Suprapubic skin (tissue), 4 donors: ENCODE results near the gene GRIA3. TPM values are rescaled to one million over a fixed set of nuclear protein-coding genes. Genes with fewer than 3 reads are reported as not detected.

Experiments used
- DNase-seq, 2 donors: peaks; one replicate each; pipeline ENCODE4 v3.0.0-alpha.2; 2019; ENCODE audit warnings: low spot score in 2 of 2
- H3K27ac ChIP-seq: fragments of 200-600 bp; sonication (generic); one replicate; pipeline ENCODE4 v1.5.1; 2019
- H3K27me3 ChIP-seq: fragments of 200-600 bp; sonication (generic); one replicate; pipeline ENCODE4 v1.5.1; 2019
- H3K36me3 ChIP-seq: fragments of 200-600 bp; sonication (generic); one replicate; pipeline ENCODE4 v1.5.1; 2019
- H3K4me1 ChIP-seq: fragments of 200-600 bp; sonication (generic); one replicate; pipeline ENCODE4 v1.5.1; 2019
- H3K4me3 ChIP-seq: fragments of 200-600 bp; sonication (generic); one replicate; pipeline ENCODE4 v1.5.1; 2019; ENCODE audit warnings: mild to moderate bottlenecking
- H3K9me3 ChIP-seq: fragments of 200-600 bp; sonication (generic); one replicate; pipeline ENCODE4 v1.5.1; 2019
- EP300 ChIP-seq: sonication (generic); formaldehyde crosslinking; IDR thresholded peaks from one replicate; pipeline ENCODE4 v1.6.1; 2017; ENCODE audit warnings: antibody characterized with exemption
- POLR2A ChIP-seq, 2 donors: fragments of 450-650 bp; IDR thresholded peaks; one replicate each; pipeline ENCODE4 v1.6.1; 2017; ENCODE audit warnings: antibody characterized with exemption in 2 of 2, mild to moderate bottlenecking in 2 of 2, moderate library complexity in 2 of 2
- POLR2AphosphoS5 ChIP-seq, 3 donors: sonication (generic); formaldehyde crosslinking; IDR thresholded peaks; one replicate each; pipeline ENCODE4 v1.6.1; 2017; ENCODE audit warnings: antibody characterized with exemption in 3 of 3
- WGBS: methylation state at CpG from one replicate; pipeline ENCODE4 v1.1.5; 2018; 5-methylcytosine and 5-hydroxymethylcytosine counted together
- total RNA-seq, 4 donors: library from RNA; depleted of rRNA; stranded (reverse); fragments of >200 nt; gene quantifications; one replicate each; pipeline ENCODE4 v1.1.0, GENCODE V29; 2016
- TF ChIP-seq, protein P1 (sequence below), 2 donors: fragments of 200-600 bp in 1 of 2; fragments of 450-650 bp in 1 of 2; sonication (generic) in 1 of 2; IDR thresholded peaks; one replicate each; pipeline ENCODE4 v1.5.1; 2016 to 2019; ENCODE audit warnings: antibody characterized with exemption in 2 of 2, mild to moderate bottlenecking in 1 of 2, moderate library complexity in 1 of 2

Gene GRIA3
- total RNA-seq, 4 donors from 2014 or later, result 0.19 to 0.38 (median 0.29) TPM; not detected in 1

GRCh38 chrX:123202523-123202922 lies 18.4 kb downstream of the GRIA3 start:
- WGBS, result 68% methylated on average over 4 of the region's 4 CpGs
- Histone ChIP-seq H3K4me3 (no peak overlapping the region), H3K4me1 (no peaks in the 10 kb centered on the region), H3K27me3 (no peaks in the 10 kb centered on the region), H3K27ac (no peak overlapping the region), H3K9me3 (no peaks in the 10 kb centered on the region), H3K36me3 (no peaks in the 10 kb centered on the region)
- DNase-seq, result no peak
- no peak for TF ChIP-seq POLR2A (IDR thresholded peaks at IDR 0.05)
- TF ChIP-seq EP300, result no peak
- TF ChIP-seq, protein P1, sequence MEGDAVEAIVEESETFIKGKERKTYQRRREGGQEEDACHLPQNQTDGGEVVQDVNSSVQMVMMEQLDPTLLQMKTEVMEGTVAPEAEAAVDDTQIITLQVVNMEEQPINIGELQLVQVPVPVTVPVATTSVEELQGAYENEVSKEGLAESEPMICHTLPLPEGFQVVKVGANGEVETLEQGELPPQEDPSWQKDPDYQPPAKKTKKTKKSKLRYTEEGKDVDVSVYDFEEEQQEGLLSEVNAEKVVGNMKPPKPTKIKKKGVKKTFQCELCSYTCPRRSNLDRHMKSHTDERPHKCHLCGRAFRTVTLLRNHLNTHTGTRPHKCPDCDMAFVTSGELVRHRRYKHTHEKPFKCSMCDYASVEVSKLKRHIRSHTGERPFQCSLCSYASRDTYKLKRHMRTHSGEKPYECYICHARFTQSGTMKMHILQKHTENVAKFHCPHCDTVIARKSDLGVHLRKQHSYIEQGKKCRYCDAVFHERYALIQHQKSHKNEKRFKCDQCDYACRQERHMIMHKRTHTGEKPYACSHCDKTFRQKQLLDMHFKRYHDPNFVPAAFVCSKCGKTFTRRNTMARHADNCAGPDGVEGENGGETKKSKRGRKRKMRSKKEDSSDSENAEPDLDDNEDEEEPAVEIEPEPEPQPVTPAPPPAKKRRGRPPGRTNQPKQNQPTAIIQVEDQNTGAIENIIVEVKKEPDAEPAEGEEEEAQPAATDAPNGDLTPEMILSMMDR (IDR thresholded peaks at IDR 0.05), result no peak
- TF ChIP-seq POLR2AphosphoS5 (IDR thresholded peaks at IDR 0.05), result no peak

DNA sequence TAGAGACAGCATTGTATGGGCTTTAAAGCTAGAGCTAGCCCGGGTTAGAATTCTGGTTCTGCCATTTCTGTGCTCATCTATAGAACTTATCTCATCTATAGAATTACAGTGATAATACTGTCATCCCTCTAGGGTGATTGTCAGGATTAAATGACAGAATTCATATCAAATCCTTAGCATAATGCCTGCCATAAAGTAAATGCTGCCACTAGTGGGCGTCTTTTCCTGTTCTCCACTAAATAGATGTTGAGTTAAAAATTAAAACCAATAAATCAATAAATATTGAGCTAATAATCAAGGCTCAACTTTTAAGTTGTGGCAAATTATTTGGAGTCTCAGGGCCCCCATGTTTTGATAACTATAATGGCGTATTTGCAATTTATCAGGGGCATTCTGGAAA lies 19.7 kb downstream of the GRIA3 start:
- TF ChIP-seq POLR2AphosphoS5 (IDR thresholded peaks at IDR 0.05) (no peak), EP300 (no peak), POLR2A (IDR thresholded peaks at IDR 0.05) (no peak)
- TF ChIP-seq, protein P1 (IDR thresholded peaks at IDR 0.05), result no peak
- Histone ChIP-seq H3K4me3 (no peak overlapping the region), H3K9me3 (no peaks in the 10 kb centered on the region), H3K27me3 (no peaks in the 10 kb centered on the region), H3K36me3 (no peaks in the 10 kb centered on the region), H3K27ac (no peak overlapping the region), H3K4me1 (no peaks in the 10 kb centered on the region)
- no peak for DNase-seq
- 80% methylated on average over 3 of the region's 3 CpGs for WGBS

GRCh38 chrX:123206176-123206575 lies 22.1 kb downstream of the GRIA3 start:
- Histone ChIP-seq H3K9me3 (no peaks in the 10 kb centered on the region), H3K27me3 (no peaks in the 10 kb centered on the region), H3K4me3 (no peak overlapping the region), H3K4me1 (no peaks in the 10 kb centered on the region), H3K36me3 (no peaks in the 10 kb centered on the region), H3K27ac (no peak overlapping the region)
- WGBS, result 86% methylated on average over 9 of the region's 9 CpGs
- no peak for TF ChIP-seq EP300
- TF ChIP-seq POLR2A (IDR thresholded peaks at IDR 0.05), result no peak
- TF ChIP-seq, protein P1 (IDR thresholded peaks at IDR 0.05), result no peak
- no peak for TF ChIP-seq POLR2AphosphoS5 (IDR thresholded peaks at IDR 0.05)
- no peak for DNase-seq

DNA sequence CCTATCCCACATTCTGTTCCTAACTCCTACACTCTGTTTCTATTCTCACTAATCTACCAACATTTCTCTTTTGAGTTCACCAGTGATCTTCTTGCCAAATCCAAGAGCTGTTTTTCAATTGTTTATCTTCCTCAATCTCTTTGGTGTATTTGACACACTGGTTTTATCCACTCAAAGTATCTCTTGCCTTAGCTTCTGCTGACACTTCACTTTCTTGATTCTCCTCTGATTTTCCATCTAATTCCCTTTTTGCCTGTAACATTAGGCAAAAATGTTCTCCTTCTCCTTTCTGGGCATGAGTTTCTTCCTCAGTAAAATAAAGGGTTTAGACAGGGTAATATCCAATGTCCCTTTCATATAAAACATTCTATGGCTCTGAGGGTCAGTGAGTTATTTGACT lies 26.2 kb downstream of the GRIA3 start:
- H3K9me3 ChIP-seq, result no peaks in the 10 kb centered on the region
- DNase-seq, result no peak
- H3K36me3 ChIP-seq, result no peaks in the 10 kb centered on the region
- no peaks in the 10 kb centered on the region for H3K4me1 ChIP-seq
- no peak overlapping the region for H3K4me3 ChIP-seq
- H3K27ac ChIP-seq, result no peak overlapping the region
- TF ChIP-seq, protein P1 (IDR thresholded peaks at IDR 0.05), result no peak
- TF ChIP-seq POLR2AphosphoS5 (IDR thresholded peaks at IDR 0.05) (no peak), EP300 (no peak), POLR2A (IDR thresholded peaks at IDR 0.05) (no peak)
- no peaks in the 10 kb centered on the region for H3K27me3 ChIP-seq

GRCh38 chrX:123215397-123216089 lies 31.5 kb downstream of the GRIA3 start:
- Histone ChIP-seq H3K27me3 (no peaks in the 10 kb centered on the region), H3K27ac (no peak overlapping the region), H3K36me3 (no peaks in the 10 kb centered on the region), H3K4me1 (no peaks in the 10 kb centered on the region), H3K4me3 (no peak overlapping the region), H3K9me3 (no peaks in the 10 kb centered on the region)
- DNase-seq, result no peak
- 61% methylated on average over 7 of the region's 7 CpGs for WGBS
- TF ChIP-seq POLR2AphosphoS5 (IDR thresholded peaks at IDR 0.05), result no peak
- no peak for TF ChIP-seq EP300
- TF ChIP-seq POLR2A (IDR thresholded peaks at IDR 0.05), result no peak
- TF ChIP-seq, protein P1 (IDR thresholded peaks at IDR 0.05), result no peak
